SH-SY5Y (cell line): ENCODE data around the gene CDC20.

Source experiments
- GATA2 ChIP-seq: IDR thresholded peaks from 2 replicates; pipeline ENCODE4 v1.6.1; 2011; ENCODE audit warnings: mild to moderate bottlenecking, low read depth, low read length
- GATA3 ChIP-seq: IDR thresholded peaks from 2 replicates; pipeline ENCODE4 v1.6.1; 2011; ENCODE audit warnings: low read depth, mild to moderate bottlenecking, low read length, moderate library complexity

DNA sequence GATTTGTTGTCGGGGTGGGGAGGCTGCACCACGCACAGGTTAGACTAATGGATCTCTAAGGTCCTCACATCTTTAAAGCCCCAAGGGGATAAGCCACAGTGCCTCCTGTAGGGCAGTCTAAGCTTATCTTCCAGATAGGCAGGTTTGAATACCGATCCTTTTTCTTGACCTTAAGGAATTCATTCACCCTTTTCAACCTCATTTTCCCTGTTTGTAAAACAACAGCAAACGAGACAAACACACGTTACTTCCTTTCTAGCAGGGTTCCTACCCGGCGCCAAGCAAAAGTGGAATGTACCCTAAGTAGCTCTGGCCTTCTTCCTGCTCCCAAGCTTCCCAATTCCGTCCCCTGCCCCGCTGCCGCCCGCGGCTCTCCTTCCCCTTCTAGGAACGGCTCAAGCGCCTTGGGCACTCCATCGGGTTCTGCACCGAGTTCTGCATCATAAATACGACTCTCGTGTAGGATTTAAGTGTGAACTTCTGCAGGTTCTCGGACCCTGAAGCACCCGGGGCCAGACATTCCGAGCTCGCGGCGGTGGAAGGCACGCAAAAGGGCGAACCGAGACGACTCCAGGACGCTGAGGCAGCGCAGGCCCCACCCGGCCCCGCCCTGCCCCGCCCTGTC is 548 bp upstream of the CDC20 start:
- TF ChIP-seq GATA3 (no peak), GATA2 (no peak)
